Measurements from ENCODE around the gene DDR2. TPM values are rescaled to one million over a fixed set of nuclear protein-coding genes. Genes with fewer than 3 reads are reported as not detected.

DDR2 gene
- polyA plus RNA-seq, 1 of the 3 experiments (the other 2 are of a cell fraction): 34.0 TPM

DNA sequence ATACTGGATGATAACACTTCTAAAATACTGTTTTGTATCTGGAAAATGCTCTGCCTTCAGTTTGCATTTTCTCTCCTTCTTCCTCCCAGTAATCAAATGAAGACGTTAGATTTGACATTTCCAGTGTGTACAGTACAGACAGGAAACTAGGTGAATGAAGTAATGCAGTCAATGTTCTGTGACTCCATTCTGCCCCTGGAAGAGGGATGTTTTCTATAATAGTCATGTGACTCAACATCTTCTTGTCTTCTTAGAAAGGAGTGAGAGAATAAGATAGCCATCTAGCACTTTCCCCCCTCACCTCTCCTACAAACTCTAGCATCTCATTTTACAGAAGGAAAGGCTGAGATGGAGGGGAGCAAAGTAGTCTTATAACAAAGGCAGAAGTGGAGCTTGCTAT lies 77.6 kb downstream of the DDR2 start (continued):
- TF ChIP-seq TAF1 (IDR thresholded peaks at IDR 0.05; ENCODE audit: borderline replicate concordance, low read depth, low read length) (no peak), RXRA (IDR thresholded peaks at IDR 0.05; ENCODE audit: borderline replicate concordance, low read depth) (no peak), JUND (IDR thresholded peaks at IDR 0.05) (no peak; the same call in 1 of the 2 replicates), NRF1 (IDR thresholded peaks at IDR 0.05; ENCODE audit: low read depth, low read length) (no peak), YY1 (IDR thresholded peaks at IDR 0.05; ENCODE audit: low read depth) (no peak), EP300 (IDR thresholded peaks at IDR 0.05; ENCODE audit: borderline replicate concordance in 1 of 2, low read depth in 1 of 2, low read length in 1 of 2) (no peak), EZH2phosphoT487 (IDR thresholded peaks at IDR 0.05; ENCODE audit: borderline replicate concordance, low read depth) (no peak), SMC3 (IDR thresholded peaks at IDR 0.05; ENCODE audit: low read depth, low read length) (no peak), MEF2A (IDR thresholded peaks at IDR 0.05; ENCODE audit: borderline replicate concordance, low read depth) (no peak)
- TF ChIP-seq, protein P1, sequence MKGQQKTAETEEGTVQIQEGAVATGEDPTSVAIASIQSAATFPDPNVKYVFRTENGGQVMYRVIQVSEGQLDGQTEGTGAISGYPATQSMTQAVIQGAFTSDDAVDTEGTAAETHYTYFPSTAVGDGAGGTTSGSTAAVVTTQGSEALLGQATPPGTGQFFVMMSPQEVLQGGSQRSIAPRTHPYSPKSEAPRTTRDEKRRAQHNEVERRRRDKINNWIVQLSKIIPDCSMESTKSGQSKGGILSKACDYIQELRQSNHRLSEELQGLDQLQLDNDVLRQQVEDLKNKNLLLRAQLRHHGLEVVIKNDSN (IDR thresholded peaks at IDR 0.05; ENCODE audit: borderline replicate concordance, low read depth): peak; percentile 69; the same call in 1 of the 2 replicates

DNA sequence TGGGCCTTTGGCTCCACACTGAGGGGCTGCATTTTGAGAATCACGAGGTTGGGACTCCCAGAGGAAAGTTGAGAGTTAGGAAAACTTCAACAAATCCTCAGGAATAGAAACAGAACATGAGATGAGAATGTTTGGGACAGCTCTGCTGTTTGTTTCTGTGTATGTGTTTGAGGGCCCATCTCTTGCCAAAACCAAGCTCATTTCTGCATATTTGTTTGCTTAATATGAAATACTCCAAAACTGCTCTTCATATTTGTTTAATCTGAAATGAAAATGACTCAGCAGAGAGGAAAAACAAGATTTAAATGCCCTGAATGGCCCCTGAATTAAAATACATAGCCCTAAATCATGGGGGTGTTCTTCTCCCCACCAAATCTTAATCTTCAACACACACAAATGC lies 78.1 kb downstream of the DDR2 start:
- POLR2A ChIA-PET: no interaction called here
- peak overlapping the region; percentile 47 to 77 for H3K27ac ChIP-seq (ENCODE audit: low read depth in 2 of 2, low read length in 1 of 2)
- H3K4me3 ChIP-seq (ENCODE audit: low read depth in 2 of 2, low read length in 1 of 2): no peak overlapping the region
- H3K9me2 ChIP-seq: no peaks in the 10 kb centered on the region
- WGBS (ENCODE audit: low lambda C conversion rate): 92% methylated on average over 1 of the region's 1 CpG
- H4K20me1 ChIP-seq (ENCODE audit: insufficient read depth): peaks cover 63% of the 10 kb centered on the region
- H3K9me3 ChIP-seq: no peaks in the 10 kb centered on the region
- no peak for DNase-seq
- no peak overlapping the region for H2AFZ ChIP-seq (ENCODE audit: low read depth)
- H3K9ac ChIP-seq: no peak overlapping the region
- no peaks in the 10 kb centered on the region for H3K27me3 ChIP-seq (ENCODE audit: insufficient read depth)
- H3K4me2 ChIP-seq: peak overlapping the region; percentile 36
- peaks cover 23 to 28% of the 10 kb centered on the region in 2 experiments for H3K4me1 ChIP-seq (ENCODE audit: control insufficient read depth in 1 of 2, insufficient read depth in 2 of 2, low read depth in 1 of 2, low read length in 1 of 2)
- CTCF ChIA-PET: no interaction called here
- peaks cover 4% of the 10 kb centered on the region for H3F3A ChIP-seq (replicated peaks; ENCODE audit: insufficient read depth)
- peaks cover 95% of the 10 kb centered on the region for H3K79me2 ChIP-seq (ENCODE audit: insufficient read depth)
- H3K36me3 ChIP-seq (replicated peaks in 1 of 2; ENCODE audit: control insufficient read depth in 1 of 2, insufficient read depth in 2 of 2, low read length in 1 of 2): peaks cover 8 to 38% of the 10 kb centered on the region in 2 experiments
- no peak for TF ChIP-seq TAF1 (IDR thresholded peaks at IDR 0.05; ENCODE audit: borderline replicate concordance, low read depth, low read length)
- TF ChIP-seq MXI1 (IDR thresholded peaks at IDR 0.05; ENCODE audit: low read depth, low read length): no peak
- TF ChIP-seq GATA2 (CRISPR knock-in tag; IDR thresholded peaks at IDR 0.05): no peak
- TF ChIP-seq, protein P2, sequence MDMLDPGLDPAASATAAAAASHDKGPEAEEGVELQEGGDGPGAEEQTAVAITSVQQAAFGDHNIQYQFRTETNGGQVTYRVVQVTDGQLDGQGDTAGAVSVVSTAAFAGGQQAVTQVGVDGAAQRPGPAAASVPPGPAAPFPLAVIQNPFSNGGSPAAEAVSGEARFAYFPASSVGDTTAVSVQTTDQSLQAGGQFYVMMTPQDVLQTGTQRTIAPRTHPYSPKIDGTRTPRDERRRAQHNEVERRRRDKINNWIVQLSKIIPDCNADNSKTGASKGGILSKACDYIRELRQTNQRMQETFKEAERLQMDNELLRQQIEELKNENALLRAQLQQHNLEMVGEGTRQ (IDR thresholded peaks at IDR 0.05; ENCODE audit: borderline replicate concordance, low read depth, low read length): no peak
- TF ChIP-seq RAD21 (IDR thresholded peaks at IDR 0.05; ENCODE audit: low read length): no peak
- TF ChIP-seq RXRA (IDR thresholded peaks at IDR 0.05; ENCODE audit: borderline replicate concordance, low read depth): no peak
- TF ChIP-seq, protein P3, sequence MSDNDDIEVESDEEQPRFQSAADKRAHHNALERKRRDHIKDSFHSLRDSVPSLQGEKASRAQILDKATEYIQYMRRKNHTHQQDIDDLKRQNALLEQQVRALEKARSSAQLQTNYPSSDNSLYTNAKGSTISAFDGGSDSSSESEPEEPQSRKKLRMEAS (IDR thresholded peaks at IDR 0.05; ENCODE audit: low read depth): no peak
- no peak for TF ChIP-seq JUND (IDR thresholded peaks at IDR 0.05)
- no peak for TF ChIP-seq EP300 (IDR thresholded peaks at IDR 0.05; ENCODE audit: borderline replicate concordance in 1 of 2, low read depth in 1 of 2, low read length in 1 of 2)
- no peak for TF ChIP-seq TEAD4 (IDR thresholded peaks at IDR 0.05; ENCODE audit: borderline replicate concordance, insufficient read depth)
- no peak for TF ChIP-seq GABPA (IDR thresholded peaks at IDR 0.05; ENCODE audit: low read depth)
- TF ChIP-seq CTCF (IDR thresholded peaks at IDR 0.05): no peak
- no peak for TF ChIP-seq RCOR1 (IDR thresholded peaks at IDR 0.05; ENCODE audit: low read length)
- no peak for TF ChIP-seq IRF3 (IDR thresholded peaks at IDR 0.05; ENCODE audit: low read depth, low read length)
- no peak for TF ChIP-seq ZBTB33 (IDR thresholded peaks at IDR 0.05; ENCODE audit: borderline replicate concordance, low read depth)
- no peak for TF ChIP-seq FOXM1 (IDR thresholded peaks at IDR 0.05; ENCODE audit: low read depth)
- no peak for TF ChIP-seq NFIC (IDR thresholded peaks at IDR 0.05; ENCODE audit: borderline replicate concordance)
